ENCODE measurements around the gene TMEM42.

The TMEM42 gene

GRCh38 chr3:44874308-44874707 is 12.6 kb downstream of the TMEM42 start, which contains the start of gene TGM4:
TSS of gene TGM4 (plus strand) at chr3:44874608. CDS start at chr3:44874679, 71 bp downstream.
- DNase-seq (ENCODE audit: low spot score) = no peak

- DNase-seq (ENCODE audit: low spot score) = no peak
Observed at GRCh38 chr3:44875596-44875995, 13.9 kb downstream of the TMEM42 start.

- DNase-seq (ENCODE audit: low spot score) = no peak
Observed at GRCh38 chr3:44877333-44877732, 15.6 kb downstream of the TMEM42 start.

GRCh38 chr3:44880284-44880683 is 18.6 kb downstream of the TMEM42 start:
- no peak for DNase-seq (ENCODE audit: low spot score)

DNA sequence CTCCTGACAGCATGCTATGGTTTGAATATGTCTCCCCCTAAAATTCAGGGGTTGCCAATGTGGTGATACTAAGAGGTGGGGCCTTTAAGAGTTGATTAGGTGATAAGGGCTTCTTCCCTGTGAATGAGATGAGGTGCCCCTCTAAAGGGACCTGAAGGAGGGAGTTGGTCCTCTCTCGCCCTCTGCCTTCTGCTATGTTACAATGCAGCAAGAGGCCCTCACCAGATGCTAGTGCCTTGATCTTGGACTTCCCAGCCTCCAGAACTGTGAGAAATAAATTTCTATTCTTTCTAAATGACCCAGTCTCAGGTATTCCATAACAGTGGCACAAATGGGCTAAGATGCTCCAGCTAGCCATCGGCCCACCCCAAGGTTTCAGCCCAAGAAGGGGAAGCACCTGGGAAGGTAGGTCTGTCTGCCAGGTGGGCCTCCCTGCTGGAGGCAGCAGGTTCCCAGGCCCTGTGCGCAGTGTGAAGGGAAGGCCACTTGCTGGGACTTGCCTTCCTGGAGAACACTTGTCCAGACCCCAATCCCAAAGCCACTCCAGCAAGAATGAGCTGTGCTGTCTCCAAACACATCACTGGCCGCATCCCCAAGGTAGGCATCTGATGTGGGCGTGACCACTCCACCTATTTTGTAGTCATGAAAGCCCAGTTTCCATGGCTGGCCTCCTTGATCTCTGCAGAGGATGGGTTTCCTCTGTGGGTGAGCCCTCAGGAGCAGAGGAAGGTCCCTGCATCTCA is 21.7 kb downstream of the TMEM42 start:
- no peak for DNase-seq (ENCODE audit: low spot score)

DNA sequence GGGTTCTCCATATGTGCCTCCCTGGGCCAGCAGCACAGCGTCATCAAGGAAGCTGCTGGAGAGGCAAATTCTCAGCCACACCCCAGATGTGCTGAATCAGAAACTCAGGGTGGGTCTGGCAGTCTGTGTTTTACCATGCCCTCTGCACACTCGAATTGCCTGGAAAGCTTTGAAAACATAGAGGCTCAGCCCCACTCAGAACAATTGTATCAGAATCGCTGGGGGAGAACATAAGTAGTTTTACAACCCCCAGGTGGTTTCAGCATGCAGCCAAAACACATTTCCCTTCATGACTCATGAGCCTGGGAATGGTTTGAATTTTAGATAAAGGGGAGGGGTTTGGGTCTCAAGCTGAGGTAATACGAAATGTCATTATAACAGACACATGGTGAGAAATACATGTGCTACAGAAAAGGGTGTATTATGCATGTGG is 22.3 kb downstream of the TMEM42 start:
- peak; percentile 64 for DNase-seq (ENCODE audit: low spot score)

DNA sequence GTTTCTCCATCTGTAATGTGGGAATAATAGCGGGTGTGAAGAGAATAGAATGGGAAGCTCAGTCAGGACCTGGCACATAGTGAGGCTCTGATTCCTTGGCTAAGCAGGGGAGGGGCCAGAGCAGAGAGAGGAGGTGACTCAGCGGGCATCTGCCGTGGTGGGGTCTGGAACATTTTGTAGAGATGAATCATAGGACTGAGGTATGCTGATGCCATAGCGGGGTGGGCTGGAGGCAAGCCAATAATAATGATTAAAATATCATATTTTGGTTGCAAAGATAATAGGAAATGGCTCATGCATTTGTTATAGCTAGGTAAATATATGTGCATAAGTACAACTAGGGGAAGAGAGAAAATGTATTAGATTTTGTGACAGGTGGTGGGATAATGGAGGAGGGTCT is 23.9 kb downstream of the TMEM42 start:
- peak; percentile 92 for DNase-seq (ENCODE audit: low spot score)

GRCh38 chr3:44886561-44886960 is 24.8 kb downstream of the TMEM42 start:
- no peak for DNase-seq (ENCODE audit: low spot score)

GRCh38 chr3:44887101-44887500 is 25.4 kb downstream of the TMEM42 start:
- DNase-seq (ENCODE audit: low spot score) = no peak

GRCh38 chr3:44890258-44890657 is 28.5 kb downstream of the TMEM42 start:
- no peak for DNase-seq (ENCODE audit: low spot score)

- DNase-seq (ENCODE audit: low spot score) = no peak
Observed at GRCh38 chr3:44890852-44891251, 29.1 kb downstream of the TMEM42 start.

GRCh38 chr3:44892689-44893088 is 31.0 kb downstream of the TMEM42 start:
- no peak for DNase-seq (ENCODE audit: low spot score)

- no peak for DNase-seq (ENCODE audit: low spot score)
Observed at GRCh38 chr3:44893097-44893496, 31.4 kb downstream of the TMEM42 start.

DNA sequence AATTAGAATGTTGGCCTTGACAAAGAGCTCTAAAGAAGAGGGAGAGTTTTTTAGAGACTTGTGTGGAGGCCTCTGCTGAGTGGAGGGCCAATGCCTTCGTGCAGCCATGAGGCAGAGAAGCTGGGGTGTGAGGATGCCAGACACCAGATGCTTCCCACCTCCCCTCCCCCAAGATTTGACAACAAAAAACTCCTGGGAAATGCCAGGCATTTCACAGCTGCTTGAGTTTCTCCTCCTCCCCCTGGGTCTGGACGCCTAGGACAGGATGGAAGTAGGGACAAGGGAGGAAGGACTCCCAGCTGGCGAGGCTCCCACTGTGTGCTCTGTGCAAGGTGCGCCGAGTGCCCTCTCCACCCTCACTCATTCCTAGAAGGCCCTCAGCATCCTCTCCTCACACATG is 32.8 kb downstream of the TMEM42 start:
- no peak for DNase-seq (ENCODE audit: low spot score)

- no peak for DNase-seq (ENCODE audit: low spot score)
Observed at GRCh38 chr3:44896440-44896839, 34.7 kb downstream of the TMEM42 start.

DNA sequence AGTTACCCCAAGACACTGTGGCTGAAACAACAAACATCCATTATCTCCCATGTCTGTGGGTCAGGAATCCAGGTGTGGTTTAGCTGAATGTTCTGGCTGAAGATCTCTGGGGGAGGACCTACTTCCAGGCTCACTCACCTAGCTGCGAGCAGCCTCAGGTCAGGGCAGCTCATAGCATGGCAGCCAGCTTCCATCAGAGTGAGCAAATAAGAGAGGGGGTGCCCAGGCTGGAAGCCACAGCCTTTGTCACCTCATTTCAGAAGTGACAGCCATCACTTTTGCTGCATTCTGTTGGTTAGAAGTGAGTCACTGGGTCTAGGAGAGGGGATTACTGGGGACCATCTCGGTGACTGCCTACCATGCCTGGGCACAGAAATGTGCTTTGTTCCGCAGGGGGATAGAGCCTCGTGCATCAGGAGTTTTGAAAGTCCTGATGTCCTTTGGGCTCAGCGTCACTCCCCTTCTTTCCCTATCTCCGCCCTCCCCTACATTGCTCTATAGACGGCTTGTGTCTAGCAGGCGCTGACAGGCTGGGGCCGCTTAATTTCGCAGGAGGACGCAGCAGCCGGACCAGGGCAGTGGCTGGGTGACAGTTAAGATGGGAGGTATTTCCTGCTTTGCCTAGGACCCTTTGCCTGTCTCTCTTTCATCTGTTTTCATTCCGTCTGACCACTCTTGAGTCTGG is 38.1 kb downstream of the TMEM42 start:
- DNase-seq (ENCODE audit: low spot score) = no peak

DNA sequence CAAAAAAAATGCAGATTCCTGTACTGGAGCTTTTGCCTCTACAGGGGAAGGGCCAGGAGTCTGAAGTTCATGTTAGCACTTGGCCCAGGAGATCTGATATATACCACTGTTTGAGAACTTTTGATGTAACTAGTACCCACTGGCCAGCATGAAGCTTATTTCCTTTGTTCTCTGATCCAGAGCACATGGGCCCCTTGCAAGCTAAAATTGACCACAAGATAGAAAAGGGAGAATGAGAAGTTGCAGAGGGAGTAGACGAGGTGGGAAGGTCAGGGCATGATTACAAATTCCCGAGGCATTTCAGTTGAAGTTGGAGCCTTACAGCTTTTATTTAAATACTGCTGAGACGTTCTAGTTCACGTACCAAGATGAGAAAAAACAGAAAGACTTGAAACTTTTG is 40.9 kb downstream of the TMEM42 start:
- no peak for DNase-seq (ENCODE audit: low spot score)

GRCh38 chr3:44903314-44903713 is 41.6 kb downstream of the TMEM42 start:
- no peak for DNase-seq (ENCODE audit: low spot score)

GRCh38 chr3:44903751-44904150 is 42.0 kb downstream of the TMEM42 start:
- DNase-seq (ENCODE audit: low spot score) = no peak

DNA sequence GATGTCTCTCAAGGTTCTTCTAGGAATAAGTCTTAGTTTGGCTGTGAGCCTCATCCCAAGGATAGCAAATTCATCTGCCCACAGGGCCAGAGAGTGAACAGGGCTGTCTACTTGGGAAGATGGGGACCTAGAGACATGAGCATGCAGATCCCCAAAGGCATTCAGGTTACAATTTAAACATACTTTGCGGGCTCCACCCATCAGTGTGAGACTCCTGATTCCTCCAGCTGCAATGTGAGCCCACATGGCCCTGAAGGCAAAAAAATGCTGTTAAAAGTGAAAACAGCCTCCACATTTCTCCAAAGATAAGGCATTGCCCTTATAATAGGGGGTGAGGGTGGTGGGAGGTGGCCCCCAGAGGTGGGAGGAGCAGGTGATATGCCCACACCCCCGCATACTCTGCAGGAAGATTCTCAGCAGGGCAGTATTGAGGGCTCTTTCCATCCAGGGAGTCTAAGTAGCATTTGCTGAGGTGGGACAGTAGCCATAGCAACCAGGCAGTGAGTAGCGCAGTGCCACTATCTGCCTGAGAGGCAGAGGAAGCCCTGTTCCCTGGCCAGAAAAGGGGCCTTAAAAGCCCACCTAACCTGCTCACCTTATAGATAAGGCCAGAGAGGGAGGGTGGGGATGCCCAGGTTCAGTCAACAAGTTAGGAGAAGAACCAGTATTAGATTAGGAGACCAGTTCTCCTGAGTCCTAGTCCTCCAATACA is 43.9 kb downstream of the TMEM42 start:
- DNase-seq (ENCODE audit: low spot score) = no peak

- no peak for DNase-seq (ENCODE audit: low spot score)
Observed at GRCh38 chr3:44906997-44907396, 45.3 kb downstream of the TMEM42 start.

DNA sequence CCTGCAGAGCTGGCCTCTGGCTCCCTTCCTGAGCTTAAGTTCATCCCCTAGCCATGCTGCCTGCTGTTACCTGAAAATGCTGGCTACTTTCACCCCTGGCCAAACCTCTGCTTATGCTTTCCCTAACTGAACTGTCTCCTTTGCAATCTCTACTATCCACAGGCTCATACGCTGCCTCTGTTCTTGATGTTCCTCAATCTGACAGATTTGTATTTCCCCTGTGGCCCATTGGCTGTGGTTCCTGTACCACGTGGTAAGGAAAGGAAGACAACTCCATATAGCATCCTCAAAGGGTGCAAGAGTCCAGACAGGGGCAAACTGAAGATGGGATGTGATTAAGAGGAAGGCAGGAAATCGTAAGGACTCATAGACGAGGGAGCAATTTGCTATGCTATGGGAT is 45.9 kb downstream of the TMEM42 start:
- DNase-seq (ENCODE audit: low spot score) = no peak

DNA sequence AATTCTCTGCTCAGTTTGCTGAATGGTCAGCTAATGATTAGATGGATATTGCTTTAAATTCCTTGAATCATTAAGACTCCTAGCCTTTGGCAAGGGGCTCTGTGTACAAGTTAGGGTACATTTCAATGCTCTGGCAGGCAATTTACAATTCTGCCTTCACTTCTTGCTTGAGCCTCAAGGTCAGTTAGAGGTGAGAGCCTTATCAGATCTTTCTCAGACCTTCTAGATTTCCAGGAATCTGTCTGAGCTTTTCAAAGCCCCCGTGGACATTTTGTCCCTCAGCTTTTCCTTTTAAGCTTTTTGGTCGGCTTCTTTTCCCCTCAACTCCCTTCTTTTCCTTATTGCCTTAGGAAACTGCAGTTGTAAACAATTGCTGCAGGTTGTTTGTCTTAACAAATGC is 47.4 kb downstream of the TMEM42 start:
- DNase-seq (ENCODE audit: low spot score) = no peak

Data from RKO (cell line).